ENCODE data around the gene OCA2. TPM values are rescaled to one million over a fixed set of nuclear protein-coding genes. Genes with fewer than 3 reads are reported as not detected.

OCA2 gene
- total RNA-seq, 2 donors from 2014 or later, result 0.10 to 0.82 TPM

DNA sequence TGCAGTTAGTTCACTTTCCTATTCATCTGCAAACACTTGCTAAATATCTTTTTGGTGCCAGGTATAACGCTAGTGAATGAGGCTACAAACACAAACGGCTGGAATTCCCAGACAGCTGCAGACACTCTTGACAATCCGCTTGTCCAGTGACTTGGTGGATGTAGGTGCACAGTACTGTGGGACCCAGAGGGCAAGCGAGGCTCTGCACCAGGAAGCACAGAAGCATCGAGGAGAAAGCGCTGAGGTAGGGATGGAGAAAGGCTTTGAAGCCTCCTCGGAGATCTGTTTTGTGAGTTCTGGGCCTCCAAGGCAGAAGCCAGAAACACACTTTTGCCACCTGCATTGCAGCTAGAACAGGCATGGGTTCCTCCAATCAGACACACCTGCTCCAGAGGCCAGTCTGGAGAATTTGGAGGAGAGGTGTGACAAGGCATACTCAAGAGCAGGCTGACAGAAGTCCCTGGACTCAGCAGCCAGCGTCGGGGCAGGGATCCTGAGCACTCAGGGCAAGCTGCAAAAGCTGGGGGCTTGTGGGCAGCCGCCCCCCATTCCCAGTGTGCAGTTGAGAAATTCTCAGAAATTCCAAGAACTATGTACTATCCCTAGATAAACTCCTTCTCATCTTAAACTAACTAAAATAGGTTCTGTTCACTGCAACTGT is 232.5 kb downstream of the OCA2 start:
- Histone ChIP-seq H3K4me1 (no peaks in the 10 kb centered on the region), H3K27ac (no peak overlapping the region), H3K9me3 (no peaks in the 10 kb centered on the region), H3K36me3 (no peaks in the 10 kb centered on the region), H3K4me3 (no peak overlapping the region), H3K27me3 (no peaks in the 10 kb centered on the region), H3K9ac (ENCODE audit: low read depth in 2 of 2, low read length in 2 of 2) (no peak overlapping the region)
- intact Hi-C loops (cut with DNase I), result no loop called here
- no peak for TF ChIP-seq CTCF (IDR thresholded peaks at IDR 0.05)
- DNase-seq, result no peak

- no peaks in the 10 kb centered on the region for H3K4me1 ChIP-seq
- H3K4me3 ChIP-seq, result no peak overlapping the region
- H3K27me3 ChIP-seq, result no peaks in the 10 kb centered on the region
- intact Hi-C loops (cut with DNase I), result no loop called here
- no peaks in the 10 kb centered on the region for H3K9me3 ChIP-seq
- H3K27ac ChIP-seq, result no peak overlapping the region
- no peak overlapping the region for H3K9ac ChIP-seq (ENCODE audit: low read depth in 2 of 2, low read length in 2 of 2)
- DNase-seq, result no peak
- H3K36me3 ChIP-seq, result no peaks in the 10 kb centered on the region
- no peak for TF ChIP-seq CTCF (IDR thresholded peaks at IDR 0.05)
Measured at GRCh38 chr15:27865926-27866325, 233.2 kb downstream of the OCA2 start.

GRCh38 chr15:27865323-27865922 is 233.7 kb downstream of the OCA2 start:
- Histone ChIP-seq H3K36me3 (no peaks in the 10 kb centered on the region), H3K27ac (no peak overlapping the region)
- intact Hi-C loops (cut with DNase I), result no loop called here

GRCh38 chr15:27864719-27865118 is 234.4 kb downstream of the OCA2 start:
- Histone ChIP-seq H3K36me3 (no peaks in the 10 kb centered on the region), H3K9ac (ENCODE audit: low read depth in 2 of 2, low read length in 2 of 2) (no peak overlapping the region), H3K9me3 (no peaks in the 10 kb centered on the region), H3K27me3 (no peaks in the 10 kb centered on the region), H3K27ac (no peak overlapping the region), H3K4me3 (no peak overlapping the region), H3K4me1 (no peaks in the 10 kb centered on the region)
- intact Hi-C loops (cut with DNase I), result no loop called here
- DNase-seq, result no peak
- no peak for TF ChIP-seq CTCF (IDR thresholded peaks at IDR 0.05)

More at GRCh38 chr15:27865323-27865922, 233.7 kb downstream of the OCA2 start:
- no peak overlapping the region for H3K9ac ChIP-seq (ENCODE audit: low read depth in 2 of 2, low read length in 2 of 2)
- H3K27me3 ChIP-seq, result no peaks in the 10 kb centered on the region
- TF ChIP-seq CTCF (IDR thresholded peaks at IDR 0.05), result no peak
- no peak overlapping the region for H3K4me3 ChIP-seq
- DNase-seq, result no peak
- no peaks in the 10 kb centered on the region for H3K9me3 ChIP-seq
- H3K4me1 ChIP-seq, result no peaks in the 10 kb centered on the region

DNA sequence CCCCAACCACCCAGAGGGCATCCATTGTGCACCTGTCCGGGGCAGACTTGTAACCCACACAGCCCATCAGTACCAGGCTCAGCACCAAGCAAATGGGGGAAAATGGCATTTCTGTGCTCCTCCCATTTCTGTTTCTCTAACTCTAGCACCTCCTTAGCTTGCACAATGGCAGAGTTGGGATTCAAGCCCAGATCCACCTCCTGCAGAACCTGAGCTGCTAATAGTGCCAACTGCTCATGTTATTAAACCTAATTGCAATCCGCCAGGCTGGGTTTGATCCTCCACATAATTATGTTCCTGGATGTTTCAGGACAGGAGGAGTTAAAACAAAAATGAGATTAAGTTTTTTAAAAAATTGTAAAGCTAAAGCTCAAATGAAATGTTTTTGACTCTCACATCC is 235.0 kb downstream of the OCA2 start:
- TF ChIP-seq CTCF (IDR thresholded peaks at IDR 0.05), result no peak
- no peak overlapping the region for H3K4me3 ChIP-seq
- no peaks in the 10 kb centered on the region for H3K9me3 ChIP-seq
- H3K36me3 ChIP-seq, result no peaks in the 10 kb centered on the region
- H3K27me3 ChIP-seq, result no peaks in the 10 kb centered on the region
- intact Hi-C loops (cut with DNase I), result no loop called here
- H3K27ac ChIP-seq, result no peak overlapping the region
- DNase-seq, result no peak
- no peaks in the 10 kb centered on the region for H3K4me1 ChIP-seq
- H3K9ac ChIP-seq (ENCODE audit: low read depth in 2 of 2, low read length in 2 of 2), result no peak overlapping the region

Measured in colonic mucosa (tissue), 4 donors.